Lung (tissue), 12 donors: ENCODE data around the gene EXOC4. TPM values are rescaled to one million over a fixed set of nuclear protein-coding genes. Genes with fewer than 3 reads are reported as not detected.
"Not testable (repeated sequence)": the region's sequence is repeated elsewhere in the genome, so short reads cannot be mapped to it uniquely, and the experiment has no call there.

Experiments
- ATAC-seq: fragments of 200-7000 bp; cut with Tn5 transposase; one replicate; pipeline ENCODE4 v1.9.1; 2020; ENCODE audit warnings: moderate number of reproducible peaks; ENCODE audit not compliant: insufficient read depth, low FRiP score
- DNase-seq, 3 donors: peaks; one replicate each; pipeline ENCODE4 v3.0.0-alpha.2; 2013 to 2017
- H3K27ac ChIP-seq, 2 donors: one replicate each; pipeline ENCODE4 v1.5.1; 2013; ENCODE audit warnings: mild to moderate bottlenecking in 2 of 2, moderate library complexity in 2 of 2, control low read depth in 1 of 2, inconsistent platforms in 1 of 2, low read depth in 1 of 2, low read length in 1 of 2
- H3K27me3 ChIP-seq, 3 donors: one replicate each; pipeline ENCODE4 v1.5.1; 2013; ENCODE audit warnings: low read length in 2 of 3; ENCODE audit not compliant: control insufficient read depth in 3 of 3, insufficient read depth in 3 of 3
- H3K36me3 ChIP-seq, 4 donors: one replicate each; pipeline ENCODE4 v1.5.1; 2013; ENCODE audit warnings: low read length in 4 of 4, mild to moderate bottlenecking in 1 of 4, moderate library complexity in 1 of 4; ENCODE audit not compliant: control insufficient read depth in 4 of 4, insufficient read depth in 4 of 4
- H3K4me1 ChIP-seq, 5 donors: one replicate each; pipeline ENCODE4 v1.5.1; 2013; ENCODE audit warnings: low read length in 5 of 5, mild to moderate bottlenecking in 2 of 5, moderate library complexity in 1 of 5; ENCODE audit not compliant: control insufficient read depth in 5 of 5, insufficient read depth in 5 of 5
- H3K4me3 ChIP-seq: one replicate; pipeline ENCODE4 v1.5.1; 2013; ENCODE audit warnings: mild to moderate bottlenecking, control low read depth, moderate library complexity
- H3K9ac ChIP-seq, 2 donors: one replicate each; pipeline ENCODE4 v1.5.1; 2013; ENCODE audit warnings: low read length in 2 of 2, control low read depth in 1 of 2; ENCODE audit not compliant: insufficient read depth in 1 of 2
- H3K9me3 ChIP-seq, 4 donors: one replicate each; pipeline ENCODE4 v1.5.1; 2013; ENCODE audit warnings: low read length in 3 of 4, mild to moderate bottlenecking in 1 of 4, moderate library complexity in 1 of 4; ENCODE audit not compliant: control insufficient read depth in 4 of 4, insufficient read depth in 3 of 4
- CTCF ChIP-seq: IDR thresholded peaks from 2 replicates; pipeline ENCODE4 v1.5.1; 2012; ENCODE audit warnings: mild to moderate bottlenecking; ENCODE audit errors: control extremely low read depth, extremely low read depth
- WGBS, 2 donors: extraction: QIAGEN DNeasy Blood & Tissue Kit; methylation state at CpG; one replicate each; pipeline ENCODE4 v1.1.7; 2013; 5-methylcytosine and 5-hydroxymethylcytosine counted together
- polyA plus RNA-seq, 2 donors: library from polyadenylated mRNA; stranded (reverse); fragments of 200-250 nt; gene quantifications; one replicate each; pipeline ENCODE4 v1.2.1, GENCODE V29; 2013
- total RNA-seq, 2 donors: library from RNA; depleted of rRNA in 1 of 2; stranded (reverse); fragments of >200 nt in 1 of 2; gene quantifications; one replicate each; pipeline ENCODE4 v1.2.1, GENCODE V29; 2014 to 2021
- donor health status: control.
- donor health status: control.
- donor health status: Bipolar disorder and iron deficiency.
- donor health status: healthy.
- donor health status: DM: yes; HTN: yes; CAD: no.

Gene EXOC4
- total and polyA plus RNA-seq, 4 donors = 10.3 to 232 (median 47.4) TPM

- Histone ChIP-seq H3K27me3 (no peaks in the 10 kb centered on the region), H3K4me1 (no peaks in the 10 kb centered on the region), H3K9ac (no peak overlapping the region), H3K27ac (no peak overlapping the region), H3K36me3 (peaks cover 0 to 4% (median 1%) of the 10 kb centered on the region in 4 donors), H3K4me3 (no peak overlapping the region), H3K9me3 (no peaks in the 10 kb centered on the region)
- no peak for ATAC-seq
- TF ChIP-seq CTCF = no peak
- no peak for DNase-seq
Observed at GRCh38 chr7:134071355-134072331, 818.8 kb downstream of the EXOC4 start.

GRCh38 chr7:134073276-134073675 lies 820.4 kb downstream of the EXOC4 start:
- no peak for DNase-seq
- no peak for TF ChIP-seq CTCF
- H3K4me1 ChIP-seq = no peaks in the 10 kb centered on the region
- ATAC-seq = no peak
- no peaks in the 10 kb centered on the region for H3K9me3 ChIP-seq
- no peaks in the 10 kb centered on the region for H3K27me3 ChIP-seq
- H3K4me3 ChIP-seq = no peak overlapping the region
- no peak overlapping the region for H3K27ac ChIP-seq
- H3K9ac ChIP-seq = no peak overlapping the region
- WGBS, 2 donors = 90 to 96% methylated on average over 6 of the region's 6 CpGs
- H3K36me3 ChIP-seq = peaks cover 0 to 4% (median 0%) of the 10 kb centered on the region in 4 donors

GRCh38 chr7:134075799-134076198 lies 822.9 kb downstream of the EXOC4 start:
- Histone ChIP-seq H3K9ac (no peak overlapping the region), H3K36me3 (peaks cover 0 to 4% (median 0%) of the 10 kb centered on the region in 4 donors), H3K4me1 (no peaks in the 10 kb centered on the region), H3K4me3 (no peak overlapping the region), H3K9me3 (no peaks in the 10 kb centered on the region), H3K27me3 (no peaks in the 10 kb centered on the region), H3K27ac (no peak overlapping the region)
- TF ChIP-seq CTCF = no peak
- 96 to 98% methylated on average over 1 of the region's 1 CpG for WGBS, 2 donors
- DNase-seq = no peak
- no peak for ATAC-seq

GRCh38 chr7:134077560-134077959 lies 824.7 kb downstream of the EXOC4 start:
- H3K4me1 ChIP-seq, H3K4me3 ChIP-seq, H3K9me3 ChIP-seq, H3K36me3 ChIP-seq, ATAC-seq, H3K27me3 ChIP-seq, H3K27ac ChIP-seq, DNase-seq, H3K9ac ChIP-seq: not testable (repeated sequence)
- WGBS, 2 donors = 96 to 100% methylated on average over 2 of the region's 2 CpGs
